Caki2 (cell line): ENCODE data around the gene KCNQ1. TPM values are rescaled to one million over a fixed set of nuclear protein-coding genes. Genes with fewer than 3 reads are reported as not detected.
A peak's percentile ranks its signal among the peaks of the same experiment; 100 is the strongest.

ENCODE experiments used
- DNase-seq: peaks from one replicate; pipeline ENCODE4 v3.0.0-alpha.2; 2015; ENCODE audit warnings: low read depth
- in situ Hi-C: cut with HindIII; loops from 2 replicates; pipeline ENCODE4 v1.10.0; 2016; ENCODE audit warnings: low sequenced_read_pairs, low pct_unique_long_range_greater_than_20kb, mixed read lengths
- total RNA-seq: library from RNA; depleted of rRNA; stranded (reverse); fragments of >200 nt; shearing (Covaris generic); gene quantifications from 2 replicates; pipeline ENCODE4 v1.2.3, GENCODE V29; 2014; ENCODE audit warnings: low replicate concordance

The KCNQ1 gene
- total RNA-seq, 1 experiment from 2014 or later: not detected

DNA sequence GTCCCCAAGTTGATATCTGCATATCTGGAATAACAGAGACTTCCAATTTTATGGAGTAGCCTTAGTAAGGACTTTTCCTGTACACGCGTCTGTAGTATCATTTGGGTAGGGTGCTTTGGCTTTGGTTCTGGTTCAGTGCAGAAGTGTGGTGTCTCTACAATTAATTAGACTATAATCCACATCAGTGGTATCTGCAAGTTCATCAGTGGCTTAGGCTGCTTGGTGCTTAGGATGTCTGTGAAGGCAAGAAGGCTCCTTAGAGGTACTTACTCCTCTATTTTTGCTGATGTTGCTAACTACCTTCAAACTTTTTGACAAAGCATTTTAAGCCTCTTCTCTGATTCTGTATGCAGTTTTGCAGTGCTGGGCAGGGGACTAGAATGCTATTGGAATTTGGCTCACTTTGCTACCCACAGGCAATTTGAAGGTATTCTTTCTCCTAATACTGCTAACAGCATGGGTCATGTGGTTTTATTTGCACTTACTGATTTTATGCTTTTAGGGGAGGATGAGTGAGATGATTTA, 205.6 kb downstream of the KCNQ1 start:
- in situ Hi-C loops: no loop called here
- no peak for DNase-seq

DNA sequence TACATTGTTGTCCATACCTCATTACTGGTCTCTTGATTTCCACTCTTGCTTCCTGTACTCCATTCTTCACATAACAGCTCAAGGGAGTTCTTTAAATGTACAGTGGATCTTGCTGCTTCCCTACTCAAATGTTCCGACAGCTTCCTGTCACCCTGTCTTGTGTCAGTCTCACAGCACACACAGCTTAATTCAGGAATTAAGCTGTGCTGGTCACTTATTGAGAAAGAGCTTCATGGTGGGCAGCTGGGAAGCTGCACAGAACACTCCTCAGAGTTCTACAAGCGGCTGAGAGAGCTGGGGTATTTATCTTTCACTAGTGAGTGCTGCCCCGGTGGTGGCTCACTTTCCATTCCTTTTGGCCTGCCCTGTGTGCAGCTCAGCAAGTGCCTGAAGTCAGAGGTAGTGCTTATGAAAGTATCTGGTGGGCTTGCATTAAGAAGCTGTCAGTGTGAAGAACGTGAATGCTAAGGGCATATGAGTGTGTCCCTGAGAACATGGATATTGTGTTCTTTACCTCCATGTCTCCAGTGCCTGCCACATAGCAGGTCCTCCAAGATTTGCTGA, 206.3 kb downstream of the KCNQ1 start:
- no peak for DNase-seq
- in situ Hi-C loops: no loop called here

DNA sequence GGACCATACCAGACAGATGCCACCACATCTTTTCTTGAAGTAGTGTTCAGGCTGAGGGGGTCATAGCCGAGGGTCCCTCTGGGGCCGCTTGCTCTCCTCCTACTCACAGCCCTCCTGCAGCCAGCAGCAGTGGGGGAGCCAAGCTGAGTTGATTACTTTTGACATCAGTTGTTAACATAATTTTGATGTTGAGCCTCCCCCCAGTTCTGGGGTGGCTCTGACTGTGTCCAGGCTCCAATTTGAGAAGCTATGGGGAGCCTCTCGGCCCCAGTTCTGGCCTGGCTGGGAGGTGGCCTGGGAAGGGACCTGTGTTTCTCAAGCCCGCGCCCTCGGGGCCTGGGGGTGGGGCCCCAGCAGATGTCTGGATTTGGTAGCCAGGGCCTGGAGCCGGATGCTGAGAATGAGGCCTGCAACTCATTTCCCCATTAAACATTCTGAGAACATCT, 207.0 kb downstream of the KCNQ1 start:
- in situ Hi-C loops: no loop called here
- DNase-seq: no peak

DNA sequence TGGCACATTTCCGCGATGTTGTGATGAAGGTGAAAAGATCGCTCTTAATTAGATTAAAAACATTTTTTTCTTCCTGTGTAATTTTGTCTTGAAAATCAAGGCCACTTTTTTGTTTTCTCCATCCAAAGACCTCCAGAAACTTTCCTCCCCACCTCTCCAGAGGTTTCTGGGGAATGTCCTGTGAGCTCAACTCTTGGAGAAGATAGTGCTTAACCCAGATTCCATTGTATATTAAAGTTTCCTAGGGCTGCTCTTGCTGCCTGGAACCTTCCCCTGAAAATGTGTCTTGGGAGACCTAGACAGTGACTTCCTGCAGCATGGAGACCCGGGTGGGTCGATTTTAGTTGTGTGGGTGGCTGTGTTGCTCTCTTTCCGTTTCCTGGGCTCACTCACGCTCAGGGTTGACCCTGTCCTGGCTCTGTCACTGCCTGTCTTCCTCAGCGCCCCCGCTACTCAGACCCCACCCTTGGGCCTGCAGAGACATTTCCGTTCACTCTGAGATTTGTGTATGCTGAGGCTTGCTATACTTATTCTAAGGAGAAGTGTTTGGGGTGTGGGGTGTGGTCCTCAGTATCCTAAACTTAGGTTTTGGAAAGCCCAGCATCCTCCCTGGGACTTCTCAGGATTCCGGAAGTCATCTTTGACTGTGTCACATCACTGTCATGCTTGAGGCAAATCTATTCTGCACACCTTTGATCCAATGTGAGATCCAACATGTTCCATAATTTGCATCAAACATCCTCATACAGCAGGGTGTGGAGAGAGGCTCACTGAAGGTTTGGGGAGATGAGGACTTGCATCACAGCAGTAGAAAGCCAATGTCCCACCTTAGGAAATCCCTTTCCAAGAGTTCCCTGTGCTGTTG, 207.8 kb downstream of the KCNQ1 start:
- in situ Hi-C loops: no loop called here
- DNase-seq: no peak

DNA sequence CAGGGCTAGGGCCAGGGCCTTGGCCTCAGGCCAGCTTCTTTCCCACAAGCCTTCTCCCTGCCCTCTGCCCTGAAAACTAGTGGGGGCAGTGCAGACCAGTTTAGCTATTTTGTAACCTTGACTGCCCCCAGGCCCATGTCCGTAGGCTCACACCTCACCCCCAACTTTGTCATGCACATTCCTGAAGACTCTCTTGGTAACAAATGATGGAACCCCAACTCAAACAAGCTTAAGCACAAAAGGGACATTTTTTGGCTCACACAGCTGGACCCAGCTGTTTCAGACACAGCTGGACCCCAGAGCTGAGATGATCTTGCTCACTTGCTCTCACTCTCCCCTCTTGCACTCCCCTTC, 208.4 kb downstream of the KCNQ1 start:
- in situ Hi-C loops: no loop called here
- DNase-seq: no peak

DNA sequence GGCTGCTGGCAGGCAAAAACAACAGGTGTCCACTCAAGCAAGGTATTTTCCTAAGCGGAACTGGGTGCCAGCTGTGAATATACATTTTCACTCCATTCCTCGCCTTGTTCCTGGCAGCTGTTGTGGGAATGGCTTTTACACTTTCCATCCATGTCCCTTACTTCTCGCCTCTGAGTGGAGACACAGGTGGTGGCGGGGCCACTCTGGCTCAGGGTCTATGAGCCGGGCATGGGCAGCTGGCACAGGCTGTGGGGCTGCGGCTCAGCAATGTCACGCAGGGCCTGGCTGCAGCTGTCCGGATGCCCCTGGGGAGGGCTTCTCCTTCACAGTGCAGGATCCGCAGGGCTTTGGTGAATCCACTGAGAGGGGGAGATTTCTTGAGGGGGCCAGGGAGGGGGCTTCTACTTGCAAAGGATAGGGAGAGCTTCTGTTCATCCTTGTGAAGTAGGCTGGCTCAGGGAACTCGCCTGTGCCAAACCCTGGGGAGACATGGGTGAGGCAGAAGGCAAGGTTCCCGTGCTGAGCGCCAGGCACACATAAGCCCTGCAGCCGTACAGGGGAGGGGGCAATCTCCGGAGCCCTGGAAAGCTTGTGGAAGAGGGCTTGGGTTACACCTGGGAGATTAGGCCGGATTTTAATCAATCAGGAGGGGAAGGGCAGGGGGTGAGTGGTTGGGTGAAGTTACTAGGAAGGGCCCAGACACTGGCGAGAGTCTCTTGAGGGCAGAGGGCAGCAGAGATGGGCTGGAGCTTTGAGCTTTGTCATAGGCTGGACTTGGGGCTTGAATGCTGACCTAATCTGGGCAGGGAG, 209.3 kb downstream of the KCNQ1 start:
- DNase-seq: no peak
- in situ Hi-C loops: no loop called here

DNA sequence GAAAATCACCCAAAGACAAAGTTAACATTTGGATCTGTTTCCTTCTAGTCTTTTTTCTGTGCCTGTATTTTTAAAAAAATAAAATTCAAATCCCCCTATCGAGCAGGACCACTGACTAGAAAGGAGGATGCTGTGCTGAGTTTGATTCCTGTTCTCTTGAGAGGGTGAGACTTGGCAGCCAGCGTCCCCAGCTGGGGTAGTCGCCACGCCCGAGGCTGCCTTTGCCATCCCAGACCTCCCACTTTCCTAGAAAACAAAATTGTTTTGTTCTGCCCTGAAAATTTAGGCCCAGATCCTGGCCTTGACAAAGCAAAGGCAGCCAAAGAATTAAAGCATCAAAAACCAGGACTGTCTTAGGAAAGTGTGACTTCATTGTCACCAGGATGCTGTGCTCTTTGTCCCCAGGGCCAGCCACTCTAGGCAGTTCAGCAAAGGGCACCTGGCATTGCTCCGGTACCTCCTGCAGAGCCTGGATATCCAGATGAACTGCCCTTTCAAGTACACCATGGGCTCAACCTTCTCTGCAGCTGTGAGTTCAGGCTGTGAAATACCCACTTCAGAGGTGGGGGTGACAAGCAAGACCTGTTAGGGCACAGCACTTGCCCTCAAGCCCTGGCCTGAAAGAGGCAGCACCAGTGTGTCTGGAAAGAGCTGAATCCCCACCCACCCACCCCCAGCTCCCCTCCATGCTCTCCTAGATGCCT, 210.4 kb downstream of the KCNQ1 start:
- in situ Hi-C loops: no loop called here
- DNase-seq: no peak

DNA sequence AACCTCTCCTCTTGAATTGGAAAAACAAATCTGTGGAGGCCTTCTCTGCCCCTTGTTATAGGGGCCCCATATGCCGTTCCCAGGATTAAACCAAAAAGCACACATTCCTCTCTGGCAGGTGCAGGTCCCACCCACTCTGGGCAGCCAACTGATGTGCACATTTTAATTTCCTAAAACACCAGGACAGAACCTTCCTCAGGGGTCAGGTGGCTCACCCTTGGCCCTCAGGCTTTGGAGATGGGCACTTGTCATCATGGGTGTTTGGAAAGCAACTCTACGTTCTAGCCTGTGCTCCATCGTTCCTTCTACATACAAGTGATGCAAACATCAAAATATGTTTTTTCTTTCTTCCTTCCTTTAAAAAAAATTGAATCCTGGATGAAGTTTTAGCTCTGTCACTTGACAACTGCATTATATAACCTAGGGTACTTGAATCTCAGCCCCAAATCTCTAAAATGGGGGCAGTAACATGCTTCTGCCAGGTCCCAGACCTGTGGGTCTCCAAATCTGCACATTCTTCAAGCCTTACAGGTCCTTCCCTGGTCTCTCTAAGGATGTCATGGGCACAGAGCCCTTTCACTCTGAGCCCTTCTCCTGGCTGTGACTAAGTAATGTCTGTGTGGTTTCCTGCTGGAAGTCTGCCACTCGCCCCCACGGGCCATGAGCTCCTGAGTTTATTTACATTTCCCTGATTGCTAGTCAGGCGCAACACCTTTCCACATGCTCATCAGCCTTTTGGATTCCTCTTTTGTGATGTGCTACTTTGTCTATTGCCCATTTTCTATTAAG, 211.2 kb downstream of the KCNQ1 start:
- DNase-seq: peak; percentile 53
- in situ Hi-C loops: no loop called here

DNA sequence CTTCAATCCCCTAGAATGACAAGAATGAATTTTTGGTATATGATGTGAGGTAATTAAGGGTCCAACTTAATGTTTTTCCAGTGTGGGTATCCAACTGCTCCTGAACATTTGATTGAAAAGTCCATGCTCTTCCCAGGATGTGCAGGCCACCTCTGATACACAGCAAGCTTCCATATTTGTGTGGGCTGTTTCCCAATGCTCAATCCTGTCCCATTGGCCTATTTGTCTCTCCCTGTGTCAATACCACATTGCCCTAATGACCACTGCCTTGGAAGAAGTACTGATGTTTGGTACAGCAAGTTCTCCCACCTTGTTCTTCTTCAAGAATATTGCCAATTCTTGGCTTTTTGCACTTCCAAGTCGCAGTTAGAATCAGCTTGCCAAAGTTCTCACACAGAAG, 212.1 kb downstream of the KCNQ1 start:
- no peak for DNase-seq
- in situ Hi-C loops: no loop called here

DNA sequence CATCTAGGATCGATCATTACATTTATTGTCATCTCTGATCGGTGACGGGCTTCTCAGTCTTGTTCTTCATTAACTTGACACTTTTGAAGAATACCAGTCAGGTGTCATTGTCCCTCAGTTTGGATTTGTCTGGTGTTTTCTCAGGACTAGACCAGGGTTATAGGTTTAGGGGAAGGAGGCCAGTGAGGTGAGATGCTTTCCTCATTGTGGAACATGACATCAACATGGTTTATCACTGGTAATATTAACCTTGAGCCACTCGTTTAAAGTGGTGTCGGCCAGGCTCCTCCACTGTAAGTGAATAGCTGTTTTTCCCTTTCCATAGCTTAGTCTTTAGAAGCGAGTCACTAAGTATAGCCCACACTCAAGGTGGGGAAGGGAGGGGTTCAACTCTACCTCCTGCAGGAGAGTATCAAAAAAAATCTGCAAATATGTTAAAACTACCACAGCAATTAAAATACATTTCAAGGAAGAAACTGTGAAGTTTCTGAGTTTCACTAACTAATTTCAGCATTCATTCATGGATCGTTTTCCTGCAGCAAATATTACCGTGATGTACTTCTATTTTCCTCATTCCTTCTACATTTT, 213.0 kb downstream of the KCNQ1 start:
- no peak for DNase-seq
- in situ Hi-C loops: no loop called here

DNA sequence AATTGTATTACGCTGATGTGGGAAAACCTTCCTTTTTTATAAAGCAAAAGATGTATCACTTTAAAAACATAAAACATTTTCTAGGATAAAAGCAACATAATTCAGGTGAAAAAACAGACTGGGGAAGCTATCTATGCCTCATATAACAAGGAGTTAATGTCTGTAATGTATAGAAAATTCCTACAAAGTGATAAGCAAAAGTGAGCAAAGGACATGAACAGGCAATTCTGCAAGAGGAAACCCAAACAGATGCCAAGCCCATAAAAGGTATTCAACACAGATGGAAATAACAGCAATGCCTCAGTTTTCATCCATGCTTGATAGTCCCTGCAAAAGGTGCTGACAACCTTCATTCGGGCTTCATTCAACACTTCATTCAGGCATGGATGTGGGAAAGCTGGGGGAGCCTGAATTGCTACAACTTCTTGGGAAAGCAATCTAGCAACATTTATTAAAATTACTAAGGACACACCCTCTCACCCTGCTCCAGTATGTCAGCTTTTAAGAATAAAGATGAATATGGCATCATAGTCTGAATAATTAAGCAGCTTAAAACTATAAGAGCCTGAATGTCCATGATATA, 215.6 kb downstream of the KCNQ1 start:
- in situ Hi-C loops: no loop called here
- DNase-seq: no peak

DNA sequence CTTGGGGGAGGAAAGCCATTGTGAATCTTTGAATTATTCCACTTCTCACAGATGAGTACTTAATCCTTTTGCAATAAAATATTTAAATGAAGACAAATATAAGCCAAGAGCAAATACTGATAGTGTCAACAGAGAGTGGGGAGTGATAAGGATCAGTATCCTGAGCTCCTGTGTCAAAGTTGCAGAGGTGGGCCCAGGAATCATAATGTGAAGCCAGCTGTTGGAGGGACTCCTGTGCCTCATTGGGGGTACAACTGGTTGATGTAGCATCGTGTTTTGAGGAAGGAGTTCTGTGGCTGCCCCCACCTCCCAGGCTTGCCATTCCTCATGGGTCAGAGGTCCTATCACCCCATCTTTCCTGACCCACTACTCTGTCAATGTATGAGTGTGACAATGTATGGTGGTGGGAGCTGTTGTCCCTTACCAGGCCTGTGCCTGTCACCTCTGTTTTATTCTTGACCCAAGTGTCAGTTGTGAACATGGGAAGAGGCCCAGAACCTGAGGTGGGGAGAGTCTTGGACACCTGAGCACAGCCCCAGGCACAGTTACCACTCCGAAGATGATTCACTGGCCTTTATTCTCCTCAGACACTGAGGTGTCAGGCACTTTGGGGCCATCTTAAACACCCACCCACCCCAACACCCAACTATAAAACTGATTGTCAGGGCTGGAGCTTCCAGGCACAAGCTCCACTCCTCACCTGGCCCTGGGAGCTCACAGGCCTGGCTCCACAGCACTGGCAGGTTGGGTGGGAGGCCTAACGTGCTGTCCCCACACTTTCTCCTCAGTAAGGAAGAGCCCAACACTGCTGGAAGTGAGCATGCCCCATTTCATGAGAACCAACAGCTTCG, 216.6 kb downstream of the KCNQ1 start:
- in situ Hi-C loops: no loop called here
- no peak for DNase-seq

DNA sequence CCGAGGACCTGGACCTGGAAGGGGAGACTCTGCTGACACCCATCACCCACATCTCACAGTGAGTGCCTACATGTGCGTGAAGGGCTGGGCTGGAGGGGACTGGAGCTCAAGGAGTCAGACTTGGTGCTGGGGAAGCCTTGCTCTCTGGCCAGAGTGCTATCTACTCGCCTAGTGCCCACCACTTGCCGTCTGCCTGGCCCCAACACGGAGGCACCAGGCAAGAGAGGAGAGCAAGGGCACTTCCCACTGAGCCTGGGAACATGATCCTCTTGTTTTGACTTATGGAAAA, 217.2 kb downstream of the KCNQ1 start:
- no peak for DNase-seq
- in situ Hi-C loops: no loop called here

DNA sequence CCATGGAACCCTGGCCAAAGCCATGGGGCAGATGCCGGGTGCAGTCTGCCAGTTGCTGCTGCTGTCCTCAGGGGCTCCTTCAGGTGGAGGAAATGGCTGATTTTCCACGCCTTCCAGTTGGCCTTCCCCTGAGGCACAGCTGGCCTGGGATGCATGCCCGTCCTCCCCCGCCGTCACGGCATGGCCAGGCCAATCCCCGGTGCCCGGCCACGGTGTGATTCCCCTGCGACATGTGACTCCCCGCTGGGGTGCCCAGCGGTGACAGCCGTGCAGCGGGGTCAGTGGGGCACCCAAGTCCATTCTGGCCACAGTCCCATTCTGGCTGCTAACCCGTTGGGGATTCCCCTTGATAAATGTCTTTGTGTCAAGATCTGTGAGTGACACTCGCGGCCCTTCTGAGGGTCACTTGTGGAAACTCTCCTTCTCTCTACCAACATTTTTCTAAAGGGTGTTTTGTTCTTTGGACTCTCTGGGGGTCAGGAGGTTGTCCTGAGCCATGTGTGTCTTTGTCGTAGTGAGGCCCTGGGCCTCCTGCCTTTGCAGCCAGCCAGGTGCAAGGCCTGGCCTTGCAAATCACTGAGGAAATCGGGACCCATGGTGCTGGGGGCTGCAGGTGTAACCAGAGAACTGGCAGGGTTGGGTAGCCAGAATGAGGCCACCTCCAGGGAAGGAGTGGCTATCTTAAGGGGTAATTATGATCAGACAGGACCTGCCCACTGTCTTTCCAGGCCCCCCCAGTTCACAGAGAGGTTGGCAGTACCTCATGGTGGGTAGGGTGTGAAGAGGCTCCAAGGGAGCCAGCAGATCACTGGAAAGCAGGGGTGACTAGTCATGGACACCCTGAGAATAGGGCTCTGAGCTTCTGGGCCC, 217.9 kb downstream of the KCNQ1 start:
- DNase-seq: no peak
- in situ Hi-C loops: no loop called here

DNA sequence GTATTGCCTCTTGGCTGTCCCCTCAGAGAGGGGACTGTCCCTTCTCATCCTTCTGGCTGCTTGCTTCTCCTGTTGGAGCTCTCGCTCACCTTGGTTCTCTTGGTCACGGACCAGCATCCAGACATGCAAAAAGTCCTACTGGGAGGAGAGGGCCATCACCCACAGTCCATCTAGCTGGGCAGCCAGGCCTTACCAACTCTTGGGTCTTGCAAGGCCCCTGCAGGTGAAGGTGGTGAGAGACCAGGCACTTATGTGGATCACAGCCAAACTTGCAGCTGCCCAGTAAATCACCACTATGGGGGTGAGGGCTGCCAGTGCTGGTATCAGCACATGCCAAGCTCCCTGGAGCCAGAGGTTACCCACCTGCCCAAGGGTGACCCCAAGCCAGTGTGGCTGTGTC, 218.7 kb downstream of the KCNQ1 start:
- in situ Hi-C loops: no loop called here
- no peak for DNase-seq

DNA sequence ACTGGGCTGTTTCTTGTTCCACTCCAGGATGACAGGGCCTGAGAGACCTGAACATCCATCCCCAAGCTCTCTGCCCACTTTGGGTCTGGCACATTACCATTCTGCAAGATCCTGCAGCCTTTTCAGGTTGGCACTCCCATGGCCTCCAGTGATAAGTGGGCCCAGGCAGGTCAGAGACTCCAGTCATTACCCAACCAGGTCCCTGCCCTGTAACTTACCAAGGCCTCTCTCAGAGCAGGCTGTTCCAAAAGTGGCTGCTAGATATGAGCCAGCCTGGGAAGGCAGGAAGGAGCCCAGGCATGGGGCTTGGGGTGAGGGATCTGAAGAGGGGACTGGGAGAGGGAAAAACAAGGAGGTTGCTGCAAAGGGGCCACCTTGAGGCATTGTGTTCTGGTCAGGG, 219.1 kb downstream of the KCNQ1 start:
- in situ Hi-C loops: no loop called here
- DNase-seq: no peak
